Measurements from ENCODE around the gene NKD1. TPM values are rescaled to one million over a fixed set of nuclear protein-coding genes. Genes with fewer than 3 reads are reported as not detected.

NKD1 gene
- total RNA-seq, 1 donor from 2014 or later, result 0.96 TPM

DNA sequence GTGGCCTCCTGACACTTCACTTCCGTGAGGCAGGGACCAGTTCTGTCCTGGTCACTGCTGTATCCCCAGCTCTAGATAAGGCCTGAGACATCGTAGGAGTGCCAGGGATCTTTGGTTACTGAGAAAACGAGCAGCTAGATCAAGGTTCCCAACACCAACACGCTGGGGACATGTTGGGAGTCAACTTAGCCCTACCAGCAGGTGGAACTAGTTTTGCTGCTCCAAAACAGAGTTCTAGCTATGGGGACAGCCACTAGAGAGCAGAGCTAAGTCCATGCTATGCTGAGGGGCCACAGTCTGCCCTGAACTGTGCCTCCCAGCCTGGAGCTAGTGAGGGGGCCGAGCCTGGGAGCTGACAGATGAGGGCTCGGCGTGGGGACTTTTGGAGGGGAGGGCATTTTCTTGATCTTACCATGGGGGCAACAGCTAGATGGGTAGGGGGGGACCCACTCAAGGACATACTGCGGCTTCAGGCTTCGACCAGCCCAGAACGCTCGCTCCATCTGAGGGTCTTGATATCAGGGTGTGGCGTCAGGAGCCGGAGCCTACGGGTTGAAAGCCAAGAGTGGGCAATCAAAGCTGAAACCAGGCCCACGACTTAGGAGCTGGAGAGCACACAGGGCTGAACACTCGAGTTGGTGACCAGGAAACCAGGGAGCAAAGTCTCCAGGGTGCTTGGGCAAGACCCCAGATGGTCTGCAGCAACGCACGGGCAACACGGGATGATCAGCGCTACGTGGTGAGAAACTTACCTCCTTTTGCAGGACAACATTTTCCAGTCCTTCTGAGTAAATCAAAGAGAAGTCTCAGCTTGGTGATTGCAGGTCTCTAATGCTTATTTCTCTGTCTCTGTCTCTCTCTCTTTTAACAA lies 119.5 kb downstream of the NKD1 start:
- no peak for DNase-seq (ENCODE audit: low spot score)
- peaks cover 40% of the 10 kb centered on the region for H3K4me1 Mint-ChIP-seq (ENCODE audit: low read depth)
- H3K9me3 Mint-ChIP-seq, result peaks cover 15% of the 10 kb centered on the region
- peak overlapping the region; percentile 64 for H3K4me3 Mint-ChIP-seq (ENCODE audit: low read depth)
- H3K27ac Mint-ChIP-seq, result peak overlapping the region; percentile 86
- H3K36me3 Mint-ChIP-seq (ENCODE audit: low read depth), result peaks cover 42% of the 10 kb centered on the region
- H3K27me3 Mint-ChIP-seq (ENCODE audit: low read depth), result no peaks in the 10 kb centered on the region
- intact Hi-C loops (cut with micrococcal nuclease), result loop anchor here (1.0 to 5.0 kb wide), 6 partner anchors 15 to 453 kb away; partner anchors contain the start of gene NKD1

DNA sequence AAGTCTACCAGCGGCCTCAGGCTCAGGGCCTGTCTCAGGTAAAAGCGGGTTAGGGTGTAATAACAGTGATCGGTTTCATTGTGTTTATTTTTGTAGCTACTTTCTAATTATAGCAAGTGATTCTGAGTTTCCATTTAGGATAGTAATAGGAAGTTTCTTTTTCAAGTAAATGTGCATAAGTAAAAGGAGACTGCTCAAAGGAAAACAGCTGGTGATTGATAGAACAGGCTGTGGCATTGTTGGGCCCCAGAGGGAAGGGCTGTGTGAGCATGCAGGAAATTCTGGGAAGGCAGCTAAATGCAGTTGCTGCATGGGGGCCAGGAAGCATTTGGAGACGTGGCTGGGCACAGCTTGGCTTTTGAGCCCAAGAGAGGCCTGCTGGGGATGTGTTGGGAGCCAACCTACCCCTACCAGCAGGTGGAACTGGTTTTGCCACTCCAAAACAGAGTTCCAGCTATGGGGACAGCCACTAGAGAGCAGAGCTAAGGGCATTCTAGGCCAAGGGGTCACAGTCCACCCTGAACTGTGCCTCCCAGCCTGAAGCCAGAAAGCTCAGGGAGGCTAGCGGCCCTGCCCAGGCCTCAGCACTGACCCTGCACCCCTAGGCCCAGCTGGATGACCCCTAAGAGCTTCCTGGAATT lies 120.3 kb downstream of the NKD1 start:
- DNase-seq (ENCODE audit: low spot score), result no peak
- Mint-ChIP-seq H3K36me3 (ENCODE audit: low read depth) (peaks cover 49% of the 10 kb centered on the region), H3K4me3 (ENCODE audit: low read depth) (no peak overlapping the region), H3K27me3 (ENCODE audit: low read depth) (no peaks in the 10 kb centered on the region), H3K27ac (peak overlapping the region; percentile 56), H3K9me3 (peaks cover 21% of the 10 kb centered on the region), H3K4me1 (ENCODE audit: low read depth) (peaks cover 40% of the 10 kb centered on the region)
- intact Hi-C loops (cut with micrococcal nuclease), result loop anchor here (5.0 kb wide), 3 partner anchors 34 to 331 kb away; partner anchors contain the start of gene NKD1

DNA sequence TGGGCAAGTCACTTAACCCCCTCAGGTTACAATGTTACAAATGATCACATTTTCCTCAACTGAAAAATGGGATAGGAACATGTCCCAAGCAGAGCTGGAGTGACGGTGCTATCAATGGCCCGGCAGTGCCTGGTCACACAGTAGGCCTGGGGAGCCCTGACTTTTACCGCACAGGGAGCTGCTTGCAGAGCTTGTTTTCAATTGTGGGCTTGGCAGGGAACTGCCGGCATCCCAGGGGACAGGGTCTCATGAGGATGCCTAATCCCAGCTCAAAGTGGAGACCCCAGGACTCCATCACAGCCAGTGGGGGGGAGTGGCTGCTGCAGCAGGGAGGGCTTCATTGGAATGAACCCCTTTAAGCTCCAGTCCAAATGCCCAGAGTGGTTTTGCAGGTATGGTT lies 121.5 kb downstream of the NKD1 start:
- intact Hi-C loops (cut with micrococcal nuclease), result loop anchor here (5.0 kb wide), 3 partner anchors 33 to 332 kb away; partner anchors contain the start of gene NKD1
- peaks cover 61% of the 10 kb centered on the region for H3K36me3 Mint-ChIP-seq (ENCODE audit: low read depth)
- peaks cover 40% of the 10 kb centered on the region for H3K4me1 Mint-ChIP-seq (ENCODE audit: low read depth)
- H3K9me3 Mint-ChIP-seq, result peaks cover 24% of the 10 kb centered on the region
- H3K27me3 Mint-ChIP-seq (ENCODE audit: low read depth), result no peaks in the 10 kb centered on the region
- DNase-seq (ENCODE audit: low spot score), result no peak
- H3K4me3 Mint-ChIP-seq (ENCODE audit: low read depth), result no peak overlapping the region
- H3K27ac Mint-ChIP-seq, result no peak overlapping the region

DNA sequence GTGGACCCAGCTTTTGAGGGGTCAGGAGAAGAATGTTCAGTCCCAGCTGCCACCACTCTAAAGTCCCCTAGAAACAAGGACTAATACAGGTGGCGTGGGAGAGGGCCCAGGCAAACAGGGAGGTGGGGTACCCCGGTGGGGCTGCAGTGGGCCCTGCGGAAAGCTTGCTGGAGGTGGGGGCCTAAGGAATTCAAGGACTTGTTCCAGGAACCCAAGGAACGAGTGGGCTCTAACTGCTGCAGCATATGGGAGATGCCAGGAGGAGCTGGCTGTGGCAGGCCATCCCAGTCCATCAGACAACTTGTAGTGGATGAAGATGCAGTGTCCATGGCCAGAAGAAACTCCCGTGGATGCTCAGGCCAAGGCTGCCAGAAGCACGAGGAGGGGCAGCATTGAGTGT lies 122.3 kb downstream of the NKD1 start:
- no peak for DNase-seq (ENCODE audit: low spot score)
- Mint-ChIP-seq H3K36me3 (ENCODE audit: low read depth) (peaks cover 68% of the 10 kb centered on the region), H3K27me3 (ENCODE audit: low read depth) (no peaks in the 10 kb centered on the region), H3K4me1 (ENCODE audit: low read depth) (peaks cover 33% of the 10 kb centered on the region), H3K4me3 (ENCODE audit: low read depth) (no peak overlapping the region), H3K27ac (no peak overlapping the region), H3K9me3 (peaks cover 24% of the 10 kb centered on the region)
- intact Hi-C loops (cut with micrococcal nuclease), result no loop called here

DNA sequence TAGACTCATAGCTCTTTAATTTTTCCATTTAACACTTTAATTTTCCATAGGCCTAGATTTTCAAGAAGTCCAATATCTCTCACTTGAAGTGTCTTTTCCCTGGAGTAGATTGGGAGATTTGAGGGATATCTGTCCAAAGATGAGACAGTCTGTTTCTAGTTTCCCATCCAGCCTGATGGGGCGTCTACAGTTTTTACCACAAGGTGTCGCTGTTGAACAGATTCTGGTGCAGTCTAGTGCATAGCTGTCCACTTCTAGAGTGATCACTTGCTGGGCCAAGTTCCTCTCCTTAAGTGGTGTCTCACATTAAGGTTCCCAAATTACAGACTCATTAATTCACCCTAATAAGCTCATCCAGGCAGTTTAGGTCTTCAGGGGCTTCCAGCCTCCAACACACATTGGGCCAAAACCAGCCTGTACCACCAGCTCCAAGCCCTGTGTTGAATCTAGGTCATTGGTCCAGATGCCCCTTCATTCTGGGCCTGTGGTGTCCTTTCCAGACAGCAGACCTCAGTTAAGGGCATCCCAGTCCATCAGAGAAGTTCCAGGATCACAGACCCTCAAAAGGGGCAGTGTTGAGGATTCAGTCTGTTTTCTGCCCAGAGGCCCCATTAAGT lies 123.6 kb downstream of the NKD1 start:
- Mint-ChIP-seq H3K4me1 (ENCODE audit: low read depth) (peaks cover 30% of the 10 kb centered on the region), H3K27me3 (ENCODE audit: low read depth) (no peaks in the 10 kb centered on the region), H3K27ac (peak overlapping the region; percentile 3), H3K36me3 (ENCODE audit: low read depth) (peaks cover 81% of the 10 kb centered on the region), H3K9me3 (peaks cover 24% of the 10 kb centered on the region), H3K4me3 (ENCODE audit: low read depth) (no peak overlapping the region)
- peak; percentile 56 for DNase-seq (ENCODE audit: low spot score)
- intact Hi-C loops (cut with micrococcal nuclease), result loop anchor here (1.0 kb wide), 2 partner anchors 76 to 135 kb away; no protein-coding TSS in a partner anchor

DNA sequence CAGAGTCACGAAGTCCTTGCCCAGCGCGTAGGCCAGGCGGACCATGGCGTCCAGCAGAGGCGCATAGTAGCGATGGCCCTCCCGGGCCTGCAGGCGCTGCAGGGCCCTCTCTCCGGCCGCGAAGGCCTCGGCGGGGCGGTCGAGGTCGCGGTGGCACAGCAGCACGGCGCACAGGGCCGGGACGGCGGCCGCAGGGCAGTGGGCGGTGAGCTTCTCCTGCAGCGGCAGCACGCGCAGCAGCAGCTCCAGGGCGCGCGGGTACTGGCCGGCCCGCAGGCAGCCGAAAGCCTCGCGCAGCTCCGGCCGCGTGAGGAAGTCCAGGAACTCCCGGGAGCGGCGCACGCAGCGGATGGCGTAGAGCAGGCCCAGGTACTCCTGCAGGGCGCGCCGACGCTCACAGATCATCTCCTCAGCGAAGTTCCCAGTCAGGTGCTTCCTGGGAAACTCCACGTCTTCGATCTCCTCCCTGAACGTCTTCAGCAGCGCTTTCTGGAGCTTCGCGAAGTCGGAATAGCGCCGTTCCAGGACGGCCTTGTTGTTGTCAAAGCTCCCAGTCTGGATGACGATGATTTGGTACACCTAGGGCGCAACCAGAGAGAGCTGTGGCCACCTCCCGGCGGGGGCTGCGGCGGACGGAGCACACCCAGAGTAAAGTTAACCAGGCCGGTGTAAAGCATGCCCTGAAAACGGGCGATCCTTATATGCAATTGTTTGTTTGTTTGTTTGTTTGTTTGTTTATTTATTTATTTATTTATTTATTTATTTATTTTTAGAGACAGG lies 125.5 kb downstream of the NKD1 start:
- intact Hi-C loops (cut with micrococcal nuclease), result no loop called here
- peaks cover 93% of the 10 kb centered on the region for H3K36me3 Mint-ChIP-seq (ENCODE audit: low read depth)
- no peaks in the 10 kb centered on the region for H3K27me3 Mint-ChIP-seq (ENCODE audit: low read depth)
- DNase-seq (ENCODE audit: low spot score), result no peak
- no peak overlapping the region for H3K27ac Mint-ChIP-seq
- peaks cover 24% of the 10 kb centered on the region for H3K9me3 Mint-ChIP-seq
- H3K4me3 Mint-ChIP-seq (ENCODE audit: low read depth), result no peak overlapping the region
- peaks cover 31% of the 10 kb centered on the region for H3K4me1 Mint-ChIP-seq (ENCODE audit: low read depth)

DNA sequence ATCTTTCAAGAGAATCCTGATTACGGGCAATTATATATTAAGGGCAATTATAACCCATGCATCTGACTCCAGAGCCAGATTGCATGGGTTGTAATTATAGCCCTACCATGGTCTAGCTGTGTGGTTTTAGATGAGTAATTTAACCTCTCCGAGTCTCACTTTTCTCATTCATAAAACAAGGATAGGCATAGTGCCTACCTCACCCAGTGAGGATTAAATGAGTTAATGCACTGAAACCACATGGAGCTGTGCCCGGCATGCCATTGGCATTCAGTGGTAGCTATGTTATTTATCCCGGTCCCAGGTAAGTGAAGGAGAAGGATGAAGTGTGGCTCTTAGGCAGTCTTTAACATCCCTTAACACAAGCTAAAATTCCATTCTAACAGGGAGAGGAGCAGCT lies 126.6 kb downstream of the NKD1 start:
- no peak for DNase-seq (ENCODE audit: low spot score)
- Mint-ChIP-seq H3K36me3 (ENCODE audit: low read depth) (peaks cover 95% of the 10 kb centered on the region), H3K27ac (no peak overlapping the region), H3K4me3 (ENCODE audit: low read depth) (no peak overlapping the region), H3K27me3 (ENCODE audit: low read depth) (no peaks in the 10 kb centered on the region), H3K4me1 (ENCODE audit: low read depth) (peaks cover 39% of the 10 kb centered on the region), H3K9me3 (peaks cover 24% of the 10 kb centered on the region)
- intact Hi-C loops (cut with micrococcal nuclease), result no loop called here

DNA sequence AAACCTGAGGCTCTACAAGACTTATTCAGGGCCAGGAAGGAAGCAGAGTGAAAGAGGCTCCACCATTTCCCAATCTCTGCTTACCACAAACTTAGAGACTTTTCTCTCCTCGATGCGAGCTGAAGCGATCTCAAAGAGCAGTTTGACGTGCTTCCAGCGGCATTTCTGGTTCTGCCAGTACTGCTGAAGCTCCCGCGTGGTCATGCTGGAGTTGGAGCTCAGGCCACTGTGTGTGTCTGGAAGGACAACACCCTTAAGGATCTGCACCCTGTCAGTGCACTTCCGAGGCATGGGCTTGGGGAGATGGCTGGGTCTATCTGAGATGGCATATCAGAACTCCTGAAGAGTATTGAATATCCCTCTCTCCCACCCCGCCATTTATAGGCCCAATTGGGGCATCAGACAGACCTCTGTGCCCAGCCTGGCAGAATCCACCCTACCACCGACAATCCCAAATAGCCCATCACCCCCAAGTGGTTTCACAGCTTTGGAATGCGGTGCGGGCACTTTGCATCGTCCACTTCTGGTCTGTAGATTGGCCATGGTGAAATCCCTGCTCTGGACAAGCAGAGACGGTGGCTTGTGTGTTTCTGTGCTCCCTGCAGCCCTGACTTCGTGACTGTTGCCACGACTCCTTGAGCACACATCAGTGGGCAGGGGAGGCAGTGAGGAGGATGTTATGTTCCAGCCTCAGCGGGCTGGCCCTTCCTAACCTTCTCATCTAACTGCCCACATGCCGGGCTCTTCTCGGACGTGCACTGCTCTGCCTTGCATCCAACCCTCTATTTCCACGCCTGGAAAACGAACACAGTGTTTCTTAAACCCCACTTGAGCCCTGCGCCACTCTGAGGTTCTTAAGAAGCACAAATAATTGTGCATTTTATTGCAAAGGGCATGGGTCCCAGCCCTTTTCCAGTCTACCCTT lies 127.8 kb downstream of the NKD1 start:
- Mint-ChIP-seq H3K4me3 (ENCODE audit: low read depth) (no peak overlapping the region), H3K27me3 (ENCODE audit: low read depth) (no peaks in the 10 kb centered on the region), H3K27ac (peak overlapping the region; percentile 40), H3K4me1 (ENCODE audit: low read depth) (peaks cover 41% of the 10 kb centered on the region), H3K9me3 (peaks cover 24% of the 10 kb centered on the region), H3K36me3 (ENCODE audit: low read depth) (peaks cover 87% of the 10 kb centered on the region)
- intact Hi-C loops (cut with micrococcal nuclease), result no loop called here
- no peak for DNase-seq (ENCODE audit: low spot score)

DNA sequence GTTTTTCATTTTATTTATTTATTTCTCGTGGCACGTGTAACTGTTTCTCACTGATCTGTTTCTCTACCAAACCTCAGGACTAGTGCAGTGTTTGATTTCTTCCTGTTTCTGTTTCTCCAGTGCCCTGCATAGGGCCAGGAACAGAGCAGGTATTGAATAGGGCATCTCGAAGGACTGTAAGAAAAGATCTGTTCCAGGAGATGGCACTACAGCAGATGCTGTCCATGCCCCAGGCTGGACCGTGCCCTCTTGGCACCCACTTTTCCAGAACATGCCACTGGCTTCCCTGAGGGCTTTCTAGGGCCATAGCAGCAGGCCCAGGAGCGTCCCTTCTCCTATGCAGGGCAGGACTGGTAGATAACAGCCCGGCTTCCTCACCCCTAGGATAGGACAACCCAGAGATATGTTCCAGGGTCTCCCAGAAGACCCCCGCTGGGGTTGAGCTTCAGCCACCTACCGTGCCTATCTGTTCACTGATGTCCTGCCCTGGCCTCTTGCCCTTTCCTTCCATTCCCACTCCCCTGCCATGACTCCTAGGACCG lies 128.6 kb downstream of the NKD1 start:
- peaks cover 41% of the 10 kb centered on the region for H3K4me1 Mint-ChIP-seq (ENCODE audit: low read depth)
- intact Hi-C loops (cut with micrococcal nuclease), result no loop called here
- DNase-seq (ENCODE audit: low spot score), result no peak
- no peak overlapping the region for H3K4me3 Mint-ChIP-seq (ENCODE audit: low read depth)
- no peaks in the 10 kb centered on the region for H3K27me3 Mint-ChIP-seq (ENCODE audit: low read depth)
- peaks cover 79% of the 10 kb centered on the region for H3K36me3 Mint-ChIP-seq (ENCODE audit: low read depth)
- H3K9me3 Mint-ChIP-seq, result peaks cover 19% of the 10 kb centered on the region
- peak overlapping the region; percentile 14 for H3K27ac Mint-ChIP-seq

DNA sequence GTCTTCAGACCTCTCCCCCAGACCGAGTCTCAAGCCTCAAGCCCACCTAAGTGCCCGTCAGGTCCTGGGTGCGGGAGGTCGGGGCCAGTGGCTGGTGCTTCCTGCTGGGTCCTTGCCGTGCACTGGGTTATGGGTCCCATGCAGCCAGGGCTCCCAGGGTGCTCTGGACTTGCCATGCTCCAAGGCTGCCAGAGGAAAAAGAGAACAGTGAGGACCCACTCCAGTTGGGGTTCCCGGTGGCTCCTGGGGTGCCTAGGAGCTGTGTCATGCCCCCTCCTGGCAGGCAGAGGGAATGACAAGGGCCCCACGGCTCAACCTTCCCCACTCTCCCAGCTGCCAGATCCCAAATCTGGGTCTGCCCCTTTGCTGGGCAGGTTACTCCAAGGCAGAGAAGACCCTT lies 129.2 kb downstream of the NKD1 start:
- no peak for DNase-seq (ENCODE audit: low spot score)
- Mint-ChIP-seq H3K27me3 (ENCODE audit: low read depth) (no peaks in the 10 kb centered on the region), H3K27ac (peak overlapping the region; percentile 14), H3K4me1 (ENCODE audit: low read depth) (peaks cover 45% of the 10 kb centered on the region), H3K9me3 (peaks cover 13% of the 10 kb centered on the region), H3K4me3 (ENCODE audit: low read depth) (no peak overlapping the region), H3K36me3 (ENCODE audit: low read depth) (peaks cover 73% of the 10 kb centered on the region)
- intact Hi-C loops (cut with micrococcal nuclease), result no loop called here

DNA sequence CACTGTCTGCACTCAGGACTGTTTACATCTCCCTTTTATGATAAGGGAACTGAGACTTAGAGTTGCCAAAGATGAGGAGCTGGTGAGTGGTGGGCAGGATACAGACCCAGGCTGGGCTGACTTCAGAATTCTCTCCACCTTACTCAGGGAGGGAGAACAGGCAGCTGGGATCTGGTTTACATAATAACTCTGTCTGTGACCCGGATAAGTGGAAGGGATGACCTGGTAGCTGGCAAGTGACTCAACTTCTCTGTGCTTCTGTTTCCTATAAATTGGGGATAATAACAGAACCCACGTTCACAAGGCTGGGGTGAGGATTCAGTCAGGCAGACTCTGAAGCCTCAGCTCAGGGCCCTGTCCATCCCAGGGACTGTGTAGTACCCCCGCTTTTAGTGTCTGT lies 130.3 kb downstream of the NKD1 start:
- intact Hi-C loops (cut with micrococcal nuclease), result no loop called here
- Mint-ChIP-seq H3K36me3 (ENCODE audit: low read depth) (peaks cover 62% of the 10 kb centered on the region), H3K27me3 (ENCODE audit: low read depth) (no peaks in the 10 kb centered on the region), H3K27ac (peak overlapping the region; percentile 80), H3K4me1 (ENCODE audit: low read depth) (peaks cover 57% of the 10 kb centered on the region), H3K9me3 (peaks cover 3% of the 10 kb centered on the region), H3K4me3 (ENCODE audit: low read depth) (peak overlapping the region; percentile 68)
- DNase-seq (ENCODE audit: low spot score), result no peak
